GM19395 (cell line): ENCODE measurements around the gene CDKL2.
"Not testable (repeated sequence)": the region's sequence is repeated elsewhere in the genome, so short reads cannot be mapped to it uniquely, and the experiment has no call there.

Experiments
- ATAC-seq: cut with Tn5 transposase; IDR thresholded peaks from one replicate; pipeline ENCODE4 v1.9.1; 2021; ENCODE audit warnings: mild to moderate bottlenecking, moderate library complexity; ENCODE audit not compliant: unreplicated experiment

The CDKL2 gene

DNA sequence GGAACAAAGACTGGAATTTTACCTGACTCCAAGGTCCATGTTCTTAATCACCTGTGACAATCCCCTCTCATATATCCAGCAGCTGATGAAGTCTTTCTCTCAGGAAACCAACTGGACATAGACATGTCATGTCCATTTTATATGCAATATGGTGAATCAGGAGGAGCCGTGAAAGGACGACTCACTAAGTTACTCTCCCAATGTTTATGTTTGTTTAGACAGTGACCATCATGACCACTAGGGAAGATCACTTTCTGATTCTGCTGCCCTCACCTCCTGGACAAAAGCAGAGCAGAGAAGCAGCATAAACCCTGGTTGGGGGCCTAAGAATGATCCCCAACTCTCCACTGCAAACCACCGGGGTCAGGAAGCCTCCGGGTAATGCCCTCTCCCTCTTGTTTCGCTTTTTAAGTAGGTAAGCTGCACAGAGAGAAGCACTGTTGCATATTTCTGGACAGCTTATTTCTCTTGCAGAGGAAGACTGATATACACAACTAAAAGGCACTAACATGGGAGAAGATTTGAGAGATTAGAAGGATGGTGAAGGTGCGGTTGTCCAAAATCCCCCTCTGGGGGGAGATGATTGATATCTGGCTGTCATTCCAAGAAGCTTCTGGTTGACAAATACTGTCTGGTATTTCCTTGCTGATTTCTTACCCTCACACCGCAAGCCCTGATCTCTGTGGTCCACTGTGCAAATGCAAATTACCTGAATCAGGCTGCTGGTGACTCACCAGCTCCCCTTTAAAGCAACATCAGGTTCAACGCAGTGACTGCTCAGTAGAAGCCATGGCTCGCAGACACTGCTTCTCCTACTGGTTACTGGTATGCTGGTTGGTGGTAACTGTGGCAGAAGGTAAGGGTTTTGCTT, 74.8 kb downstream of the CDKL2 start, which contains the start of gene ODAPH:
TSS of gene ODAPH (plus strand) at position 773 of the 871 bp plus-strand sequence. CDS start at position 790, 17 bp downstream.
- peak; percentile 85 for ATAC-seq

DNA sequence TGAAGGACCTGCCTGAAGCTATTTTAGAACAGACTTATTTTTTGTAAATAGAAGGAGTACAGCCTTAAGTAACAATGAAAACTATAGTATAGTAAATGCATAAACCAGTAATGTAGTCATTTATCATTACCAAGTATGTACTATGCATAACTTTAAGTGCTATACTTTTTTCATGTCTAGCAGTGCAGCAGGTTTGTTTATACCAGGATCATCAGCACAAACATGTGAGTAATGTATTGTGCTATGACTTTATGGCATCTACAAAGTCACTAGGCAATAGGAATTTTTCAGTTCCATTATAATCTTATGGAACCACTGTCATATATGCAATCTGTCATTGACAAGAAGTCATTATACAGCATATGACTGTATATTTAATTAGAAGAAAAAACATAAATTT, 77.9 kb downstream of the CDKL2 start:
- ATAC-seq, result no peak

DNA sequence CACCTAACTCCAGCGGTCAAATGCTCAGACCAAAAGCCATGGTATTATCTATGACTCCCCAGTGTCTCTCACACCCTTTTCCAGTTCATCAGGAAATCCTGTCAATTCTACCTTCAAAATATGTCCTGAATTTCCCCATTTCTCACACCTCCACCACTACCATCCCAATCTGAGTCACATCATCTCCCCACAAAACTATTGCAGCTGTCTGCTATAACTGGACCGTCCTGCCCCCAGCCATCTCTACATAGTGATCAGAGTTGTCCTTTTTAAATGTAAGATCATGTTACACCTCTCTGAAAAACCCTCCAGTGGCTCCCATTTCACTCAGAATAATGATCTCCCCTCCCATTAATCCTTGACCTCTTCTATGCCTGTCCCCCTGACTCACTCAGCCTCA, 81.3 kb downstream of the CDKL2 start:
- no peak for ATAC-seq

DNA sequence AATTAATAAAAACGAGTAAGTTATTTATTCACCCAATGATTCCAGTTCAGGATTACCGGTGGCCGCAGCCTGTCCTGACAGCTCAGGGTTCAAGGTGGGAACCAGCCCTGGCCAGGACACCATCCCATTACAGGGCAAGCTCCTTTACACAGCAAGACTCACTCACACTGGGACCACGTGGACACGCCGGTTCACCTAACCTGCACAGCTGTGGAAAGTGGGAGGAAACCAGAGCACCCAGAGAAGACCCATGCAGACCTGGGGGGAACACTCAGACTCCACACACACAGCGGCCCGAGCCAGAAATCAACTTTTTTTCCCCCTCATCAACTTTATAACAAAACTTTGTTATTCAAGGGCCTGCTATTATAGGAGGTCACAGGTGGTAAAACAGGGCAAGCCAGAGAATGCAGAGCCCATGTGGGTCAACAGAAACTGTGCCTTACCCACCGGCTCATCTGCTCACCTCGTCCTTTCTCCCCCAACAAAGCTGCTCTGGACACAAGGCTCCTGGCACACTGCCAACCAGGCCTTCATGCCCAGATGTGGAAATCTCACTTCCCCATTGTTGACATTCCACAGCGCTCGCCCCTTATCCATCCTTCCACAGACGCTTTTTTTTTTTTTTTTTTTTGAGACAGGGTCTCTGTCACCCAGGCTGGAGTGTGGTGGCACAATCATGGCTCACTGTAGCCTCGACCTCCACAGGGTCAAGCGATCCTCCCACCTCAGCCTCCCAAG, 82.5 kb downstream of the CDKL2 start:
- no peak for ATAC-seq

DNA sequence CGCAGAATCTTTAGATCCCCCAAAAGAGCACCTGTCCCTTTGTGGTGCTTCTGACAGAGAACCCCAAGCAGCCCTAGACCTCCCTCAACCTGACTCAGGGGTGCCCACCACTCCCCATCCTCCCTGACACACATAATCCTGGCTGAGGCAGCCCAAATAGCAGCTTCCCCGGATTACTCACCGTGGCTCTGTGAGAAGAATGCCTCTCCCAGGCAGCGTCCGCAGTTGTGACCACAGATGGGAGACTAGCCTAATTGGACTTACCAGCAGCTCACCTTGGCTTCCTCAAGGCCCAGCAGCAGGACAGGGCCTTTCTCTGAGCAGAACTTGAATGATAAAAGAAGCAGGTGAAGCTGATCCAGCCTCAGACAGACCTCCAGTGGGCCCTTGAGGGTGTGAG, 84.8 kb downstream of the CDKL2 start:
- ATAC-seq, result no peak

DNA sequence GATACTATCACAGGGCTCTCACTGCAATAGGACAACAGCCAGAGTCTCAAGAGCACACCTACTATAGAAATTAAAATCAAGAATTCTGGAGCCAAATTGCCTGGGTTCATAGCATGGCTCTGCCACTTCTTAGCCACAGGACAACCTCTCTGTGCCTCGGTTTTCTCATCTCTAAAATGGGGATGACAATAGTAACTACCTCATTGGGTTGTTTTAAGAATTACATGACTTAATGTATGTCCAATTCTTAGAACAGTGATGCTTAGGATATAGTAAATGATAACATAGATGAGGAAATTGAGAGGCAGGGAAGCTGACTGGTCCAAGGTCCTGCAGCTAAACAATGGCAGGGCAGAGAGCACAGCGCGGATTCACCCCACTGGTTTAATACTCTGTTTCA, 85.5 kb downstream of the CDKL2 start:
- ATAC-seq, result no peak

DNA sequence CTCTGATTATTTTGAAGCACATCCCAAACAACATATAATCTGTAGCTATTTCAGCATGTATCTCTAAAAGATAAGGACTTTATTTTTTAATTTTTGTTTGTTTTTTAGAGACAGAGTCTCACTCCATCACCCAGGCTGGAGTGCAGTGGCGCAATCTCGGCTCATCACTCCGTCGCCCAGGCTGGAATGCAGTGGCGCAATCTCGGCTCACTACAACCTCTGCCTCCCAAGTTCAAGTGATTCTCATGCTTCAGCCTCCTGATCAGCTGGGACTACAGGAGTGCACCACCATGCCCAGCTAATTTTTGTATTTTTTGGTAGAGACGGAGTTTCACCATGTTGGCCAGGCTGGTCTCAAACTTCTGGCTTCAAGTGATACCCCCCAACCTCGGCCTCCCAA, 86.1 kb downstream of the CDKL2 start:
- not testable (repeated sequence) for ATAC-seq

DNA sequence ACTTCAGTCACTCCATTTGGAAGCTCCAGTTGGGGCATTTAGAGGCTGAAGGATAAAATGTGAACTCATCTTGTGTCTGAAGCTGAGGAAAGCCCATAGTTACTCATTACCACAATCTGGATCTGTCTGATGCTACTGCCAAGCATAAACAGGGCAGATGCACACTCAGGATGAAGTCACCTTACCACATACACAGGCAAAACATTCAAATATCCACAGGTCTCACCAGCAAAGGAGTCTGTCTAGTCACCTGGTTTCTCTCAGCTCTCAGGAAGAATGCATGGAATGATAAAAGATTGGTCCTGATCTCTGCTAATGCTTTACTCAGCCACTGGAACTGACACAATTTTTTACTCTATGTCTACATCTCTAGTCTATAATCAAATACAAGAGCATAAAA, 87.5 kb downstream of the CDKL2 start:
- ATAC-seq, result no peak

DNA sequence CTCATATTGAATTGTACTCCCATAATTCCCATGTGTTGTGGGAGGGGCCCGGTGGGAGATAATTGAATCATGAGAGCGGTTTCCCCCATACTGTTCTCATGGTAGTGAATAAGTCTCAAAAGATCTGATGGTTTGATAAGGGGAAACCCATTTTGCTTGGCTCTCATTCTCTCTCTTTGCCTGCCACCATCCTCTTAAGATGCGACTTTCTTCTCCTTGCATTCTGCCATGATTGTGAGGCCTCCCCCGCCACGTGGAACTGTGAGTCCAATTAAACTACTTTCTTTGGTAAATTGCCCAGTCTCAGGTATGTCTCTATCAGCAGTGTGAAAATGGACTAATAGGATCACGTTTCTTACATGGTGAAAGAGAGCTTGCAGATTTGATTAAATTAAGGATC, 93.0 kb downstream of the CDKL2 start:
- ATAC-seq, result not testable (repeated sequence)

DNA sequence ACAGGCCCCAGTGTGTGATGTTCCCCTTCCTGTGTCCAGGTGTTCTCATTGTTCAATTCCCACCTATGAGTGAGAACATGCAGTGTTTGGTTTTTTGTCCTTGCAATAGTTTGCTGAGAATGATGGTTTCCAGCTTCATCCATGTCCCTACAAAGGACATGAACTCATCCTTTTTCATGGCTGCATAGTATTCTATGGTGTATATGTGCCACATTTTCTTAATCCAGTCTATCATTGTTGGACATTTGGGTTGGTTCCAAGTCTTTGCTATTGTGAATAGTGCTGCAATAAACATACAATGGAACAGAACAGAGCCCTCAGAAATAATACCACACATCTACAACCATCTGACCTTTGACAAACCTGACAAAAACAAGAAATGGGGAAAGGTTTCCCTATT, 96.4 kb downstream of the CDKL2 start:
- ATAC-seq, result not testable (repeated sequence)

DNA sequence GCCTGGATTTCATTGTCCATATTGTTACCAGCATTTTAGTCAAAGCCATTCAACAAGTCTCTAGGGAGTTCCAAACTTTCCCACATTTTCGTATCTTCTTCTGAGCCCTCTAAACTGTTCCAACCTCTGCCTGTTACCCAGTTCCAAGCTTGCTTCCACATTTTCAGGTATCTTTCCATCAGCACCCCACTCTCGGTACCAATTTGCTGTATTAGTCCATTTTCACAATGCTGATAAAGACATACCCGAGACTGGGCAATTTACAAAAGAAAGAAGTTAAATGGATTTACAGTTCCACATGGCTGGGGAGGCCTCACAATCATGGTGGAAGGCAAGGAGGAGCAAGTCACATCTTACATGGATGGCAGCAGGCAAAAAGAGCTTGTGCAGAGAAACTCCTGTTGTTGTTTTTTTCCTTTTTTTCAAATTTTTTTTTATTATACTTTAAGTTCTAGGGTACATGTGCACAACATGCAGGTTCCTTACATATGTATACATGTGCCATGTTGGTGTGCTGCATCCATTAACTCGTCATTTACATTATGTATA, 96.9 kb downstream of the CDKL2 start:
- ATAC-seq, result not testable (repeated sequence)

DNA sequence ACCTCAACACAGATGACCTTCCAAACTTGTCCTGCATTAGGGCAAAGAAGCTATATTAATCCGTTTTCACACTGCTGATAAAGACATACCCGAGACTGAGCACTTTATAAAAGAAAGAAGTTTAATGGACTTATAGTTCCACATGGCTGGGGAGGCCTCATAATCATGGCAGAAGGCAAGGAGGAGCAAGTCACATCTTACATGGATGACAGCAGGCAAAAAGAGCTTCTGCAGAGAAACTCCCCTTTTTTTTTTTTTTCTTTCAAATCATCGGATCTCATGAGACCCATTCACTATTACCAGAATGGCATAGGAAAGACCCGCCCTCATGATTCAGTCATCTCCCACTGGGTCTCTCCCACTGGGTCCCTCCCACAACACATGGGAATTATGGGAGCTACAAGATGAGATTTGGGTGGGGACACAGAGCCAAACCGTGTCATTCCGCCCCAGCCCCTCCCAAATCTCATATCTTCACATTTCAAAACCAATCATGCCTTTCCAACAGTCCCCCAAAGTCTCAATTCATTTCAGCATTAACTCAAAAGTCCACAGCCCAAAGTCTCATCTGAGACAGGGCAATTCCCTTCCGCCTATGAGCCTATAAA, 98.7 kb downstream of the CDKL2 start:
- ATAC-seq, result not testable (repeated sequence)

DNA sequence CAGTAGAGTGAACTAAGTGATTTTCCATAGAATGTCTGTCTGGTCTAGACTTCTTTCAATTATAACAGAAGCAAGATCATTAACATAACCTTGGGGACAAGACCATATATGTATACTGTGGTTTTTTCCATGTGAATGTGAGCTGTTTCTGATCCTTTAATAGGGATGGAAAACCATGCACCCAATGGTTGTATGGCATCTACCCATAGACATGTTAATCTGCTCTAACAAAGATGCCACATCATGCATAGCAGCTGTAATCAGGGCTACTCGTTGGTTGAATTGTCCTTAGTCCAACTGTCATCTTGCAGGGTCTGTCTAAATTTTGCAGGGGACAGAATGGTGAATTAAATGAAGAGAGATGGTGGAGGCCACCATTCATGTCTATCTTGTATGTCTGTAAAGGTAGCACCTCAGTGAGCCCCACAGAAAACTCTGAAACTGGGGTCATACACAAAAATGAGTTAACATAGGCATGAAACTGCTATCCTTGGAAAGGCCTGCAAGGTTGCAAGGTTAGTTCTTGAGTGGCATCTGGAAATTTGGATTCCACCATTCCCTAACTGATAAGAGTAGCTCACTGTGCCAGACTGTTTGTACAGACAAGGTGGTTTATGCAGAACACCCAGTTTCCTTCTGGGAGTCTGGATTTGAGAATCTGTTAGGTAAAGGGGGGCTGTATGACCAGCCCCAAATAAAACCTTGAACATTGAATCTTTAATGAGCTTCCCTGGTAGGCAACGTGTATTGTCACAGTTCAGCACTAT, 99.6 kb downstream of the CDKL2 start:
- no peak for ATAC-seq
